KMS-11 (cell line): ENCODE data around the gene LRRC15.

ENCODE experiments used
- H2AFZ ChIP-seq: fragments of 200-600 bp; sonication (generic); 2 replicates; pipeline ENCODE4 v1.6.1; 2016; ENCODE audit warnings: antibody characterized with exemption, mixed run types, low read depth
- H3K27ac ChIP-seq: fragments of 200-600 bp; sonication (generic); 2 replicates; pipeline ENCODE4 v1.6.1; 2016; ENCODE audit warnings: mild to moderate bottlenecking, mixed run types
- H3K27me3 ChIP-seq: fragments of 200-600 bp; sonication (generic); 2 replicates; pipeline ENCODE4 v1.6.1; 2017; ENCODE audit warnings: mild to moderate bottlenecking, low read depth, mixed run types, moderate library complexity; ENCODE audit not compliant: insufficient read depth
- H3K36me3 ChIP-seq: fragments of 200-600 bp; sonication (generic); 2 replicates; pipeline ENCODE4 v1.6.1; 2017; ENCODE audit warnings: mild to moderate bottlenecking, mixed run types; ENCODE audit not compliant: insufficient read depth
- H3K4me1 ChIP-seq: fragments of 200-600 bp; sonication (generic); 2 replicates; pipeline ENCODE4 v1.6.1; 2016; ENCODE audit warnings: mild to moderate bottlenecking, low read depth, mixed run types; ENCODE audit not compliant: poor library complexity, severe bottlenecking
- H3K4me2 ChIP-seq: fragments of 200-600 bp; sonication (generic); 2 replicates; pipeline ENCODE4 v1.7.0; 2016; ENCODE audit warnings: mild to moderate bottlenecking, mixed run types
- H3K4me3 ChIP-seq: fragments of 200-600 bp; sonication (generic); IDR thresholded peaks from 2 replicates; pipeline ENCODE4 v1.6.1; 2017; ENCODE audit warnings: low read depth, low read length, mixed read lengths; ENCODE audit not compliant: insufficient read depth
- H3K79me2 ChIP-seq: fragments of 200-600 bp; sonication (generic); 2 replicates; pipeline ENCODE4 v1.6.1; 2016; ENCODE audit warnings: low read depth, mixed run types; ENCODE audit not compliant: insufficient read depth
- H3K9ac ChIP-seq: fragments of 200-600 bp; sonication (generic); 2 replicates; pipeline ENCODE4 v1.6.1; 2016; ENCODE audit warnings: mild to moderate bottlenecking, mixed run types
- H4K20me1 ChIP-seq: fragments of 200-600 bp; sonication (generic); 2 replicates; pipeline ENCODE4 v1.6.1; 2016; ENCODE audit warnings: mild to moderate bottlenecking, mixed run types; ENCODE audit not compliant: insufficient read depth
- CTCF ChIP-seq: fragments of 200-600 bp; sonication (generic); conservative IDR thresholded peaks from 2 replicates; pipeline ENCODE4 v1.6.1; 2017; ENCODE audit warnings: low read depth, mild to moderate bottlenecking, antibody characterized with exemption, low read length, moderate library complexity, mixed read lengths

Gene LRRC15

GRCh38 chr3:194306771-194307640, 62.5 kb downstream of the LRRC15 start:
- H3K4me1 ChIP-seq = peaks cover 62% of the 10 kb centered on the region
- H4K20me1 ChIP-seq = no peaks in the 10 kb centered on the region
- H3K27me3 ChIP-seq = no peaks in the 10 kb centered on the region
- peak overlapping the region; percentile 39 for H2AFZ ChIP-seq
- H3K9ac ChIP-seq = peak overlapping the region; percentile 53
- H3K79me2 ChIP-seq = no peaks in the 10 kb centered on the region
- peak overlapping the region; percentile 75 for H3K4me3 ChIP-seq
- H3K4me2 ChIP-seq = peak overlapping the region; percentile 98
- H3K27ac ChIP-seq = peak overlapping the region; percentile 91
- H3K36me3 ChIP-seq = no peaks in the 10 kb centered on the region
- TF ChIP-seq CTCF = no peak

- Histone ChIP-seq H3K4me3 (peak overlapping the region; percentile 31), H2AFZ (peak overlapping the region; percentile 39), H3K27ac (peak overlapping the region; percentile 91), H3K79me2 (no peaks in the 10 kb centered on the region), H4K20me1 (no peaks in the 10 kb centered on the region), H3K4me2 (peak overlapping the region; percentile 98), H3K9ac (peak overlapping the region; percentile 53; the same call in 1 of the 2 replicates), H3K4me1 (peaks cover 56% of the 10 kb centered on the region), H3K36me3 (no peaks in the 10 kb centered on the region), H3K27me3 (no peaks in the 10 kb centered on the region)
- no peak for TF ChIP-seq CTCF
These were observed 63.3 kb downstream of the LRRC15 start for GRCh38 chr3:194306109-194306686.

- H3K4me3 ChIP-seq = peak overlapping the region; percentile 31
- H3K9ac ChIP-seq = peak overlapping the region; percentile 53; the same call in 1 of the 2 replicates
- H3K79me2 ChIP-seq = no peaks in the 10 kb centered on the region
- H3K4me2 ChIP-seq = peak overlapping the region; percentile 98
- TF ChIP-seq CTCF = no peak
- no peaks in the 10 kb centered on the region for H3K27me3 ChIP-seq
- H2AFZ ChIP-seq = peak overlapping the region; percentile 39; the same call in 1 of the 2 replicates
- no peaks in the 10 kb centered on the region for H4K20me1 ChIP-seq
- peak overlapping the region; percentile 91 for H3K27ac ChIP-seq
- peaks cover 56% of the 10 kb centered on the region for H3K4me1 ChIP-seq
- no peaks in the 10 kb centered on the region for H3K36me3 ChIP-seq
These were observed 64.0 kb downstream of the LRRC15 start for GRCh38 chr3:194305356-194306108.
